ENCODE results near the gene VAV1. TPM values are rescaled to one million over a fixed set of nuclear protein-coding genes. Genes with fewer than 3 reads are reported as not detected.

Gene VAV1
- total RNA-seq, 6 experiments from 2014 or later, result 1.1 to 7.9 (median 3.1) TPM

- Histone ChIP-seq H3K4me3 (no peak overlapping the region), H3K36me3 (no peaks in the 10 kb centered on the region), H3K9me3 (no peaks in the 10 kb centered on the region), H3K27me3 (no peaks in the 10 kb centered on the region), H3K27ac (no peak overlapping the region), H3K4me1 (no peaks in the 10 kb centered on the region)
- no peak for ATAC-seq
- TF ChIP-seq POLR2A (IDR thresholded peaks at IDR 0.05) (no peak), CTCF (IDR thresholded peaks at IDR 0.05) (no peak)
- DNase-seq, result no peak
- intact Hi-C loops (cut with DNase I), result no loop called here
- 68% methylated on average over 3 of the region's 3 CpGs for WGBS (ENCODE audit: insufficient coverage, low coverage, low lambda C conversion rate, missing lambda C conversion rate)
These were observed 65.7 kb downstream of the VAV1 start for GRCh38 chr19:6838062-6838655.

GRCh38 chr19:6842871-6843607, 70.5 kb downstream of the VAV1 start:
- DNase-seq, result peak in 1 of 3 donors; percentile 17
- Histone ChIP-seq H3K27me3 (no peaks in the 10 kb centered on the region), H3K4me3 (no peak overlapping the region), H3K9me3 (no peaks in the 10 kb centered on the region), H3K27ac (no peak overlapping the region), H3K4me1 (no peaks in the 10 kb centered on the region), H3K36me3 (no peaks in the 10 kb centered on the region)
- no peak for TF ChIP-seq POLR2A (IDR thresholded peaks at IDR 0.05)
- TF ChIP-seq CTCF (IDR thresholded peaks at IDR 0.05), result no peak
- intact Hi-C loops (cut with DNase I), result no loop called here
- ATAC-seq, result no peak
- WGBS (ENCODE audit: insufficient coverage, low coverage, low lambda C conversion rate, missing lambda C conversion rate), result 48% methylated on average over 4 of the region's 5 CpGs

- Histone ChIP-seq H3K27ac (no peak overlapping the region), H3K9me3 (no peaks in the 10 kb centered on the region), H3K27me3 (no peaks in the 10 kb centered on the region), H3K4me3 (no peak overlapping the region), H3K36me3 (no peaks in the 10 kb centered on the region), H3K4me1 (no peaks in the 10 kb centered on the region)
- TF ChIP-seq POLR2A (IDR thresholded peaks at IDR 0.05) (no peak), CTCF (IDR thresholded peaks at IDR 0.05) (no peak)
- intact Hi-C loops (cut with DNase I), result no loop called here
- ATAC-seq (no peak), DNase-seq (no peak)
- WGBS (ENCODE audit: insufficient coverage, low coverage, low lambda C conversion rate, missing lambda C conversion rate), result 87% methylated on average over 7 of the region's 11 CpGs
These were observed 75.3 kb downstream of the VAV1 start for GRCh38 chr19:6847828-6848200.

GRCh38 chr19:6848986-6849385, 76.5 kb downstream of the VAV1 start:
- 48% methylated on average over 3 of the region's 3 CpGs for WGBS (ENCODE audit: insufficient coverage, low coverage, low lambda C conversion rate, missing lambda C conversion rate)
- H3K4me3 ChIP-seq, result no peak overlapping the region

More at GRCh38 chr19:6848986-6849385, 76.5 kb downstream of the VAV1 start:
- Histone ChIP-seq H3K9me3 (no peaks in the 10 kb centered on the region), H3K36me3 (no peaks in the 10 kb centered on the region), H3K27me3 (no peaks in the 10 kb centered on the region), H3K4me1 (no peaks in the 10 kb centered on the region), H3K27ac (no peak overlapping the region)
- TF ChIP-seq CTCF (IDR thresholded peaks at IDR 0.05) (no peak), POLR2A (IDR thresholded peaks at IDR 0.05) (no peak)
- ATAC-seq (no peak), DNase-seq (no peak)
- intact Hi-C loops (cut with DNase I), result no loop called here
